ENCODE data around the gene ADAMTS18.

DNA sequence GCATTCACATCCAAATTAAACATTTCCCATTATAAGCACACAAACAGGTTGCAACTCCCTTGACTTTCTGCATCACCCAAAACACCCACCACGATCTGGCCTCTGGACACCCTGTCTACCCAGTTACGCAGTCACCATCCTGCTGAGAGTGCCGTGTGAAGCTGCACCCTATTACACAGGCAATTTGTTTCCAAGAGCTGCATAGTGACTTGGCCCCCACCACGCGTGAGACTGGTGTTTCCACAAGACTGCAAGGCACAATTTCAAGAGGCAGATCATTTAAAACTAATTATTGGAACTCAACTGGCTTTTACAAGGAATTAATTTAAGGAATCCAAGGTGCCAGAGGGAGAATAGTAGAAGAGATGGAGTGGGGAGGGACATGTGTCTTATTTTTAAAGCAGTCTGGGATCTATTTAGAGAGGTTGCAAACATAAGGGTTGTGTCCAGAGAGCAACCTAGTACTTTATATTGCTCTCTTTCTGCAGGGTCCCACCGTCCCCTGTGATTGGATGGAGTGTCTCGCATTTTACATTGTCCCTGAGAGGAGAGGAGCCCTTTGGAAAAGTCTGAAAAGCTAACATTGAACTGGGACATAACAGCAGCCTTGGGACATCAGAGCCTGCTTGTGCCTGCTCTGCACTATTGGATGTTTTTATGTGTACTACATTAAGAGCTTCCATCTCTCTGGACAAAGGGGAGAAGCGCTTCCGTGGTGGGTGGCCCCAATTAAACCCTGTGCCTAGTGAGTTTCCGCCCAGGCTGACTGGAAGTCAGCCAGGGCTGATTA lies 8.7 kb upstream of the ADAMTS18 start:
- TF ChIP-seq, protein P1, sequence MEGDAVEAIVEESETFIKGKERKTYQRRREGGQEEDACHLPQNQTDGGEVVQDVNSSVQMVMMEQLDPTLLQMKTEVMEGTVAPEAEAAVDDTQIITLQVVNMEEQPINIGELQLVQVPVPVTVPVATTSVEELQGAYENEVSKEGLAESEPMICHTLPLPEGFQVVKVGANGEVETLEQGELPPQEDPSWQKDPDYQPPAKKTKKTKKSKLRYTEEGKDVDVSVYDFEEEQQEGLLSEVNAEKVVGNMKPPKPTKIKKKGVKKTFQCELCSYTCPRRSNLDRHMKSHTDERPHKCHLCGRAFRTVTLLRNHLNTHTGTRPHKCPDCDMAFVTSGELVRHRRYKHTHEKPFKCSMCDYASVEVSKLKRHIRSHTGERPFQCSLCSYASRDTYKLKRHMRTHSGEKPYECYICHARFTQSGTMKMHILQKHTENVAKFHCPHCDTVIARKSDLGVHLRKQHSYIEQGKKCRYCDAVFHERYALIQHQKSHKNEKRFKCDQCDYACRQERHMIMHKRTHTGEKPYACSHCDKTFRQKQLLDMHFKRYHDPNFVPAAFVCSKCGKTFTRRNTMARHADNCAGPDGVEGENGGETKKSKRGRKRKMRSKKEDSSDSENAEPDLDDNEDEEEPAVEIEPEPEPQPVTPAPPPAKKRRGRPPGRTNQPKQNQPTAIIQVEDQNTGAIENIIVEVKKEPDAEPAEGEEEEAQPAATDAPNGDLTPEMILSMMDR (IDR thresholded peaks at IDR 0.05) = no peak
- TF ChIP-seq POLR2A (IDR thresholded peaks at IDR 0.05) = no peak

All from body of pancreas (tissue), 4 donors.